GM19452 (cell line): Measurements from ENCODE around the gene OR6B1.
"Not testable (repeated sequence)": the region's sequence is repeated elsewhere in the genome, so short reads cannot be mapped to it uniquely, and the experiment has no call there.

ENCODE experiments used
- ATAC-seq: cut with Tn5 transposase; IDR thresholded peaks from one replicate; pipeline ENCODE4 v1.9.1; 2021; ENCODE audit not compliant: unreplicated experiment

Gene OR6B1

DNA sequence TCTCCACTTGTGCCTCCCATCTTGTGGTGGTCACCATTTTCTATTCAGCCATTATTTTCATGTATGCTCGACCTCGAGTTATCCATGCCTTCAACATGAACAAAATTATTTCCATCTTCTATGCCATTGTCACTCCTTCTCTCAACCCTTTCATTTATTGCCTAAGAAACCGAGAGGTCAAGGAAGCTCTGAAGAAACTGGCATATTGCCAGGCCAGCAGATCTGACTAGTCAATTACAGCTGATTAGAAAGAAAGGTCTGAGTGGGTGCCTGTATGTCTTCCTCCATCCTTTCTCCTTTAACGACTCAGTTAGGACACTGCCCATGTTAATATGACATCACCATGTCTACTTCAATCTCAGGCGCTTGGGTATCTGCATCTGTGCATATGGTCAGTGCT, 4.6 kb downstream of the OR6B1 start:
- ATAC-seq = no peak

DNA sequence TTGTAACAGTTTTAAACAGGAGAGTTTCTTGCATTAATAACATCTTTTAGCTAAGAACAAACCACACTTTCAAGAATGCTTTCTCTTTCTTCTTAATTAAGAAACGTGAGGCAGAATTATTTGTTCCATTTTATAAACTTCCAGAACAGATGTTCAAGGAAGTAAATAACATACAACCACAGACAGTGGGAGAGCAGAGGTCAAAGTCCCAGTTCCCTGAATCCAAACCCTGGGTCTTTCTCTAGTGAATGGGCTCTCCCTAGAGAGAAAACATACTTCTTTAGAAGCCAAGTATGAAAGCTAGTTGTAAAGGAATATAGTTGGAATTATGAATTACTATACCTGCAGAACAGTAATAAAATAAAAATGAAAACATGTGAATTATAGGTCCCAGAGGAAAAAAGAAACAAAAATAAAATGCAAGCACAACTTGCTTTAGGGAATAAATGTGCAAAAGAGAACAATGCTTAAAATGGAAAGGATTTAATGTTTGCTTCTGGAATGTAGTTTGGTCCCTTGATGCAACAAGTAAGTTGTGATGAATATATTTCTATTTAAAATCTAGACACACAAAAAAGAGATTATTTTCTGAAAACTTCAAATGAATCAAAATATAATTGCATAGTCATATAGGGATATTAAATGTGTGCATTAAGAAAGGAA, 6.0 kb downstream of the OR6B1 start:
- ATAC-seq = no peak

DNA sequence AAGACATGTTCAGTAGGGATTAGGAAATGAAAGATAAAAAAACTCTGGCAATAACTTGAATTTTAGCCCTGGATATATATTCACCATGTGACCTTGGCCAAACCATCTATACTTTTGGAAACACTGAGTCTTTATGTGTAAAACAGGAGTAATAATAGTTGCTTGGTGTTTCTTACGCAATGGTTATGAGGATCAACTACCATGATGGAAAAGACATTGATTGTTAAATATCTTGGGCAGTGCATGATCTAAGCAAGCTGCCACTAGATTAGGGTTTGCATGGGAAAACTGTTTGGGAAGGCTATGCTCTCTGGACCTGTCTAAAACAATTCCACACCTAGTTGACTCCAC, 6.5 kb downstream of the OR6B1 start:
- no peak for ATAC-seq

DNA sequence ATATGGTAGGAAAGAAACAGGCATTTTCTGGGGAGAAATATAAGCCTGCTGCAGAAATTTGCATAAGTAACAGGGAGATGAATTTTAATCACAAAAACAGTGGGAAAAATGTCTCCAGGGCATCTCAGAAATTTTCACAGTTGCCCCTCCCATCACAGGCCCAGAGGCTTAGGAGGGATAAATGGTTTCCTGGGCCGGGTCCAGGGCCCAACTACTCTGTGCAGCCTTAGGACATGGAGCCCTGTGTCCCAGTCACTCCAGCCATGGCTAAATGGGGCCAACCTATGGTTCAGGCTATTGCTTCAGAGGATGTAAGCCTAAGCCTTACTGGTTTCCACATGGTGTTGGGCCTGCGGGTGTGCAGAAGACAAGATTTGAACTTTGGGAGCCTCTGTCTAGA, 9.2 kb downstream of the OR6B1 start:
- no peak for ATAC-seq

DNA sequence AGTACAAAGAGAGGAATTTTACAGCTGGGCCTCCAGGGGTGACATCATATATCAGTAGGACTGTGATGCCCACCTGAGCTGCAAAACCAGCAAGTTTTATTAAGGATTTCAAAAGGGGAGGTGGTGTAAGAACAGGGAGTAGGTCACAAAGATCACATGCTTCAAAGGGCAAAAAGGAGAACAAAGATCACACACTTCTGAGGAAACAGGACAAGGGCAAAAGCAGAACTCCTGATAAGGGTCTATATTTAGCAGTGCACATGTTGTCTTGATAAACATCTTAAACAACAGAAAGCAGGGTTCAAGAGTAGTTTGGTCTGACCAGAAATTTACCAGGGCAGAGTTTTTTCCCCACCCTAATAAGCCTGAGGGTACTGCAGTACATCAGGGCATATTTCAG, 9.9 kb downstream of the OR6B1 start:
- ATAC-seq = not testable (repeated sequence)

DNA sequence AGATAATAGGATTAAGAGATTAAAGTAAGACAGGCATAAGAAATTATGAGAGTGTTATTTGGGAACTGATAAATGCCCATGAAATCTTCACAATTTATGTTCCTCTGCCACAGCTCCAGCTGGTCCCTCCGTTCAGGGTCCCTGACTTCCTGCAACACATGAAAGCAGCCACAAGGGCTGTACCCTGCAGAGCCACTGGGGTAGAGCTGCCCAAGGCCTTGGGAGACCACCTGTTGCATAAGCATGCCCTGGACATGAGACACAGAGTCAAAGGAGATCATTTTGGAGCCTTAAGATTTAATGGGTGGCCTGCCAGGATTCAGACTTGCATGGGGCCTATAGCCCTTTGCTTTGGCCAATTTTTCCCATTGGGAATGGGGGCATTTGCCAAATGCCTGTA, 10.7 kb downstream of the OR6B1 start:
- ATAC-seq = not testable (repeated sequence)

DNA sequence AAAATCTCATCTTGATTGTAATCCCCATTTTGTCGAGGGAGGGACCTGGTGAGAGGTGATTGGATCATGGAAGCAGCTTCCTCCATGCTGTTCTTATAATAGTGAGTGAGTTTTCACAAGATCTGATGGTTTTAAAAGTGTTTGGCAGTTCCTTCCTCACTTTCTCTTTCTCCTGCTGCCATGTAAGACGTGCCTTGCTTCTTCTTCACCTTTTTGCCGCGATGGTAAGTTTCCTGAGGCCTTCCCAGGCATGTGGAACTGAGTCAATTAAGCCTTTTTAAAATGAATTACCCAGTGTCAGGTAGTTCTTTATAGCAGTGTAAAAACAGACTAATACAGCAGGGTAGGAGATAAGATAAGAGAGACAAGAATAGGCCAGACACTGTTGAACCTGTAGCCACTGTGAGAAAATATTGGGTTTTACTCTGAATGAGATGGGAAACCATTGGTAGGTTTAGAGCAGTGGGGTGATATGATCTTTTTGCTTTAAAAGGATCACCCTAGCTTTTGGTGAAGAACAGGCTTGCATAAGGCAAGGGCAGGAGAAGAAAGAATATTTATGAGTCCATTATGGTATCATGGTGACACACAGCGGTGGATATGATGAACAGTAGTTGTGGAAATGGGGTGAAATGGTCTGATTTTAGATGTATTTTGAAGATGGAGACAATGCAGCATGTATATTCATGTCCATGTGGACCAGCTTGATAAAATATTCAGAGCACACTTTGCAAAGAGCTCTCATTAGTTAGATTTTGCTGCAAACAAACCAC, 11.5 kb downstream of the OR6B1 start:
- no peak for ATAC-seq

DNA sequence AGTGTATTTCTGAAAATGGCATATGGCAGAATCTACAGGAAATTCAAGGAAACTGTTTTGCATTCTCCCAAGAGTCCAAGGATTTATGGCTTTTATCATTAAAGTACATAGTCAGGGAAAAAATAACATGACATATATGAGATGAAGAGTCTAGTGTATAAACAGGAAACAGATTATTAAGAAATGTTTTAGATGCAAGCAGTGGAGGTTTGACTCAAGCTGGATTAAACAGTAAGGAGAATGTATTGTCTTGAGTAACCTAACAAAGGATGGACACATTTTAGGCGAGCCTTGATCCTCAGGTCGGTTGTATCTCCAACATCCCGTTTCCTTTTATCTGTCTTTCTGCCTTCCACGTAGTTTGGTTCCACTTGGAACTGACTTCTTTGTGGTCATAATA, 17.9 kb downstream of the OR6B1 start:
- ATAC-seq = no peak

DNA sequence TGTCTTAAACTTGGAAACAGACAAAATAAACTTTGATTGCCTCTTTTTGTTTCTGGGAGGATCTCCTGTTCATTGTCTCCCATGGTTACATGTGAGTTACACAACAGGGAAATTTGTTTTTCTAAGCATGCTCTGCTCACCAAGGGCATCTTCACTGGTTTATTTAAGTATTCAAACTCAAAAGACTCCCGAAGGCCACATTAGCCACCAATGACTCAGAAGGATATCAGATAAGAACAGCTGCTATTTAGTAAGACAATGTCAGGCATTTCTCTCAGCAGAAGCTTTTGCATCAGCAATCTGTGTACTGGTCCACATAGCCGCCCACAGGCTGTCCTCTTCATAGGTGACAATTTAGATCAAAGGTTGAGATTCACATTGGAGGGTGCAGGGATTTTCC, 19.3 kb downstream of the OR6B1 start:
- no peak for ATAC-seq

DNA sequence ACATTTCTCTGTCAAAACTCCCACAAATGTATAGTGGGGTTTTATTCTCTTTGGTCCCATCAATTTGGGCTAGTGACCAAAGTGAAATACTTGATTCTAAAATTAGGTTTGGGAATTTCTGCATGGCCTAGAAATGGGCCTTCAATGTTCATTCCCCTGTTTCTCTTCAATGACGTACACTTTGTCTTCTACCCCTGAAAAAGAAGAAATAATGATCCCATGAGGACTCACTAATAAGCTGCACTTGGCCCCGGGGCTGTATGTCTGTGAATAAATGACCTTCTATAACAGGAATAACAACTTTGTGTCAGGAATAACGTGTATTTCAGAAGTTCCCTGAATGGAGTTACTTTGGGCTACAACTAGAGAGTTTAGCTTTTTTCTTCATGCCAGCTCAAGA, 20.2 kb downstream of the OR6B1 start:
- ATAC-seq = no peak

DNA sequence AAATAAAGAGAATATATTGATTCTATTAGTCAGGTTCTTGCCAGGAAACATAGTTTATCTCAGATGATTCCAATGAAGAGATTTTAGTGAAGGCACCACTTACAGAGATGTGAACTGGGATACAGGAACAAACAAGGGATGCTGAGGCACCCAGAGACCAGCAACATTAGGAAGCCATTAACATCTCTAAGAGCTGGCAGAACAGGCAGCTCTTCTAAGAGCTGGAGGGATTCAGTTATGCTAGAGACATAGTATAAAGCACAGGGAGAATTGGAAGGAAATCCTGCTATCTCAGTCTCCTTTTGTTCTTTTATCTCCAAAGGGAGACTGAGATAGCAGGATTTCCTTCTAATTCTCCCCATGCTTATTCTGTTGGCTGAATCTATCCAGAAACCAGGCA, 22.0 kb downstream of the OR6B1 start:
- no peak for ATAC-seq

DNA sequence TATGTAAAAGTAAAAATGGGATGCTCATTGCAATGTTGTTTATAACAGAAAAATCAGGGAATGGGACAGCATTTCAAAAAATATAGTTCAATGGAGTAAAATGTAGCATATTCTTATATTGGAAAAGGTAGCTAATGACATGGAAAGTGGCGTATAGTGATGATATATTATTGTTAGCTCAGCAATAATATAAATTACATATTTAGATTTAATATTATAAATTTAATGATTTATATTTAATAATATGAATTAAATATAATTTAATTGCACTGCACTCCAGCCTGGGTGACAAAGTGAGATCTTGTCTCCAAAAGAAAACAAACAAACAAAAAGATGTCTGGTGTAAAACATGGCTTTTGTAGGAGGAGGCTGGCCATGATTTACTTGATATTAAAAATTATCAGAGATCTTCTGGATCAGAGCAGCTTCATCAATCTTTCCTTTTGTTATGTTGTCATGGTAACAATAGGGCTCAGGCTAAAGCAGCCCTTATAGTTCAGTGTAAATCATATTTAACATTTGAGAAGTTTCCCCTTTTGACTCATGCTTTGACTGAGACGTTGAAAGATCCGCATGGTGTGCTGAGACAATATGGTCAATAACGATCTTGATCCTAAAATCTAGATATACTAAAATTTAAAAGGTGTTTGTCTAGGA, 23.2 kb downstream of the OR6B1 start:
- ATAC-seq = no peak

DNA sequence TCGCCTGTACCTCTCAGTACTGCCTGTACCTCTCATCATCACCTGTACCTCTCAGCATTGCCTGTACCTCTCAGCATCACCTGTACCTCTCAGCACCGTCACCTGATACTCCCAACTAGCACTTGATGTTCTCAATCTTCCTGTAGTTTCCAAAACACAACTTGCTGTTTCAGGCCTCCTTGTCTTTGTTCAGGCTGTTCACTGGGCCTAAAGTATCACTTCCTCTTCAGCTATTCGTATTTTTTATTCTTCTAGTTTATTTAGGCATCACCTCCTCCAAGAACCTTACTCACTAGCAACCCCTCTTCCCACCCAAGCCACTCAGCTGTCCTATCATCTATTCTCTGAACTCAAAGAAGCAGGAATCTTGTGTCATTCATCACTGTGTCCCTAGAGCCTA, 24.1 kb downstream of the OR6B1 start:
- ATAC-seq = no peak

DNA sequence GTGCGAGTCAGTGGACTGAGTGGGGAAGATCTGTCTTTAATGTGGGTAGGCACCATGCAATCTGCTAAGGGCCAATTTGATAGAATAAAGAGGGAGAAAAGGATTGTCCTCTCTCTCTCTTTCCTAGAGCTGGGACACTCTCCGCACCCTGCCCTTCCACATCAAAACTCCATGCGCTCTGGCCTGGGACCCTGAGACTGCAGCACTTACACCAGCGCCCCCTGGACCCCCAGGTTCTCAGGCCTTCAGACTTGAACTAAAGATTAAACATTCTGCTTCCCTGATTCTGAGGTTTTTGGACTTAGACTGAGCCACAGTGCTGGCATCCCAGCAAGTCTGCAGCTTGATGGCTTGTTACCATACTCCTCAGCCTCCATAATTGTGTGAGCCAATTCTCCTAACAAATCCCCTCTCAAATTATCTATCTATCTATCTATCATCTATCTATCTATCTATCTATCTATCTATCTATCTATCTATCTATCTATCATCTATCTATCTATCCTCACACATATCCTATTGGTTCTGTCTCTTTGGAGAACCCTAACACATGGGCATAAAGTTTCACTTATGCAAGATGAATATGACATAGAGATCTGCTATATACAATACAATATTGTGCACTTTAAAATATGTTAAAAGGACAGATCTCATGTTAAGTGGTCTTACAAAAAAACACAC, 26.2 kb downstream of the OR6B1 start:
- ATAC-seq = no peak

DNA sequence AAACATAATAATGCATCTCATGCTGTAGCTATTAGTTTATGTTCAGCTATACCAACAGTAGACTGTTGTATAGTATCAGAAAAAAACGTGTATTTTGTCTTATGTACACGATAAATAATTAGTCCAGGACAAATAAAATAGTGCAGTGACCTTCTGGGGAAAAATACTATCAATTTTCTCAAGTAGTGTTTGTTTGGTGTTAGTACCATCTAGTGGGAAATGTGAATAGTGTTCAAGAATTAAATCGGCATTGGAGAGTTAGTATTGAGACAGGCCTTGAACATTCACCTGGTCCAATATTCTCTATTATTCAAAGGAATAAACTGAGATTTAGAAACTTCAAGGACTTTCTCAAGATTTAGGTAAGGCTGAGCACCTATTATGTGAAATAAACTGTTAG, 26.9 kb downstream of the OR6B1 start:
- no peak for ATAC-seq

DNA sequence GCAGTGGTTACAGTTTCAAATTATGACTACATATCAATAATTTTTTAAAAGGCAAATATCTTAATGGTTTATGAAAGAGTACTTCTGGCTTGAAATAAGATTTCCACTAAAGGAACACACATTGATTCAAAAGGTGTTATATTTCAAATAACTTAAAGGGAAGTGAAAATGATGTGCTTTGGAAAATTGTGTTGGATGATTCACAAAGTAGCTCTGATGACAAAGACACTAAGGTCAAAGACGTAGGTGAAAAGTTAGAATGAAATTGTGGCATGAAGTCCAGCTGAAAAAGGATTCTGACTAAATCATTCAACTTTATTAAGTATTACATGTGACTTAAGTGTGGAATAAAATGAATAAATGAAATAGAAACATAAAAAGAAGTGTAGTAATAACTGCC, 27.9 kb downstream of the OR6B1 start:
- no peak for ATAC-seq

DNA sequence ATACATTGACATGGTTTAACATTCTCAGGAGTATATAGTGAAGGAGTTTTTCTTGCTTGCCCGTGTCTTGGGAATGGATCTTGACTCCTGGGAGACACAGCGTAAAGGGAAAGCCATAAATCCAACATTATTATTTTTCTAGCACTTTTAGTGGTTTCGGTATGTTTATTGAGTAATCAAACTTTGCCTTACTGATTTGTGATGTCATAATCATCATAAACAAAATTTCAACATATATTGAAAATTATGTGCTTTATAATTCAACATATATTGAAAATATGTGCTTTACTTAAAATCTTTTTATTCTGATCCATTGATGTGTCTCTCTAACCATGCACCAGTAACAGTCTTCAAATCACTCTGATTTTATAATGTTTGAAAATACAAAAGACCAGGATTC, 28.4 kb downstream of the OR6B1 start:
- ATAC-seq = no peak

DNA sequence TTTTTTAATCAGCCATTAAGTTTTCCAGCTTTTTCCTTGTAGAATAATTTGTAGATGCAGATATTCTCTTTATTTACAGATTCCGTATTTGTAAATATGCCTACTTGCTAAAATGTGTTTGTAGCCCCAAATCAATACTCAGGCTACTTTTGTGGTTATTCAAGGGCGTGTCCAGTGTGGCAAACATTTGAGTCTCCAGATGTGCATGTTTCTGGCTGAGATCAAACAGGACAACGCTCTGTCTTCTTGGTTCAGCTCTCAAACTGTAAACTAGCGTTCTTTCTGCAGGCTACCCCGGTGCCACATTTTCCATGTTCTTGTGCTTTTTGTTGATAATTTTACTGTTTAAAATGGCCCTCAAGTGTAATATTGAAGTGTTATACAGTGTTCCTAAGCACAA, 32.4 kb downstream of the OR6B1 start:
- no peak for ATAC-seq

DNA sequence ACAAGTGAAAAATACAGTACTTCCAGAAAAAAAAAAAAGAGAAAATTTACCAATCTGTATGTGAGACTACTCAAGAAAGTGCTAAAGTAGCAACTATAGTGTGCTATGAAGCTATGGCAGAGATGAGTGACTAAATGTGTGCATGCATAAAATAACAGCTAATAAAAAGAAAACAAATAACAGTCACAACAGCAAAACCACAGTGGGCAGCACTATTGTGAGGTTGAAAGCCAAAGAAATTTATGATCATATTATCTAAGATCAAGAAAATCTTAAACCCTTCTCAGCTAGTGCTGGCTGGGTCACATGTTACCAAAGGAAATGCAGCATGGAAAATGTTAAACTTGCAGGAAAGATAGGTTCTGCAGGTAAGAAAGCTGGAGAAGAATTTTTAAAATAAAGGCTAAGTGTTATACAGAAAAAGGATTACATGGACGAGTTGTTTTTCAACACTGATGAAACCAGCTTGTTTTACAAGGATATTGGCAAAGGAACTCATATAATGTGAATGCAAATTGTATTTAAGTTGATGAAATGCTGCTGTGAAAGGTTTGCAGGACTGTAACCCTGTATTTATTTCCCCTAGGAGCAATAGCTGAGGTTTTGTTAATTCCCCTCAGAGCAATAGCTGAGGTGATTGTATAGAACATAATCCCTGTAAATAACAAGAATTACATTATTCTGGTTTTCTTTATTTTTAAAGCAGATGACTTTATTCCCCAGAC, 33.0 kb downstream of the OR6B1 start:
- no peak for ATAC-seq

DNA sequence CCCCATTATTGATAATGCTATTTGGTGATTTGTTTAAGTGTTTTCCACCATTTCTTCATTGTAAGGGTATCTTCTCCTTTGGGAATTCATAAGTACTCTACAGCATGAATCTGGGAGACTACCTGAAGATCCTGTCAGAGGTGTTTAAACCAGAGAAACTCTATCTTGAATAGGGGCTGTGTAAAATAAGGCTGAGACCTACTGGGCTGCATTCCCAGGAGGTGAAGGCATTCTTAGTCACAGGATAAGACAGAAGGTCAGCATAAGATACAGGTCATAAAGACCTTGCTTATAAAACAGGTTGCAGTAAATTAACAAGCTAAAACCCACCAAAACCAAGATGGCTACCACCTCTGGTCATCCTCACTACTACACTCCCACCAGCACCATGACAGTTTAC, 35.3 kb downstream of the OR6B1 start:
- ATAC-seq = no peak

DNA sequence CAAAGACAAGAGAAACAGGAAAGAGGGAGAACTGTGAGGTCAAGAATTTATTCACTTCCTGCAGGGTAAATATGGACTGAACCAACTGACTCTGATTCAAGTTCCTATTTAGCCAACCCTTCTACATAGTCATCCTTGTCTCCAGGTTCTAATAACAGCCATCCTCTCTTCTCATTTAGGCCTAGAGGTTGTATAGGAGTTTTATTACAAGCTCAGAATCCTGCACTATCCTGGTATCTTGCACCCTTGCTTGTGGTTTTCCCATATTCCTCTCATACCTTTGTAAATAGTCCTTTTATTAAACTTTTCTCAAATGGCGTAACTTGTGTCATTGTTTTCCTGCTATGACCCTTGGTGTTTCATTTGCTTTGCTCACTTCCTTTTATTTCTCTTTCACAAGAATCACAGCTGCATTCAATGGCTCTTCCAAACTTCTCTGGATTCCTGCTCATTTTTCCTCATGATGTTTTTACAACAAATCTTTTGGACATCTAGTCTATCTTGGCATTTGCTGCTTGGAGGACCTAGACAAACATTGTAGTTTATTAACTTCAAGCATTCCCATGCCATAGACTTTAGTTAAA, 36.3 kb downstream of the OR6B1 start:
- no peak for ATAC-seq
